Stomach (tissue), 9 donors: ENCODE results near the gene CACFD1. TPM values are rescaled to one million over a fixed set of nuclear protein-coding genes. Genes with fewer than 3 reads are reported as not detected.
A peak's percentile ranks its signal among the peaks of the same experiment; 100 is the strongest.

Experiments
- DNase-seq, 2 donors: peaks; one replicate each; pipeline versions ENCODE4 v3.0.0 to v3.0.0-alpha.2; 2013 to 2019
- H3K27ac ChIP-seq, 5 donors: fragments of 200-600 bp in 4 of 5; sonication (generic) in 4 of 5; one replicate each; pipeline ENCODE4 v1.5.1; 2013 to 2019; ENCODE audit warnings: mild to moderate bottlenecking in 1 of 5, moderate library complexity in 1 of 5
- H3K27me3 ChIP-seq, 3 donors: fragments of 200-600 bp; sonication (generic); one replicate each; pipeline ENCODE4 v1.5.1; 2017 to 2019; ENCODE audit warnings: mixed run types in 1 of 3
- H3K36me3 ChIP-seq, 4 donors: fragments of 200-600 bp; sonication (generic); 1 replicate in 3 of 4; 2 replicates in 1 of 4; pipeline ENCODE4 v1.5.1; 2016 to 2019
- H3K4me1 ChIP-seq, 4 donors: fragments of 200-600 bp; sonication (generic); one replicate each; pipeline ENCODE4 v1.5.1; 2016 to 2019
- H3K4me3 ChIP-seq, 4 donors: fragments of 200-600 bp; sonication (generic) in 3 of 4; one replicate each; pipeline ENCODE4 v1.5.1; 2016 to 2019; ENCODE audit warnings: mild to moderate bottlenecking in 1 of 4
- H3K9me3 ChIP-seq, 4 donors: fragments of 200-600 bp; sonication (generic); one replicate each; pipeline ENCODE4 v1.5.1; 2016 to 2019
- CTCF ChIP-seq, 7 experiments: fragments of 450-650 bp in 4 of 7; fragments of 200-600 bp in 3 of 7; sonication (generic) in 3 of 7; IDR thresholded peaks; one replicate each; pipeline ENCODE4 v1.5.1; 2016 to 2019; ENCODE audit warnings: antibody characterized with exemption in 7 of 7, control low read depth in 2 of 7, mild to moderate bottlenecking in 1 of 7
- EP300 ChIP-seq: sonication (generic); formaldehyde crosslinking; IDR thresholded peaks from one replicate; pipeline ENCODE4 v1.6.1; 2017; ENCODE audit warnings: antibody characterized with exemption
- POLR2A ChIP-seq, 4 donors: fragments of 450-650 bp; IDR thresholded peaks; one replicate each; pipeline ENCODE4 v1.6.1; 2016; ENCODE audit warnings: antibody characterized with exemption in 4 of 4, control low read depth in 2 of 4, mild to moderate bottlenecking in 1 of 4, moderate library complexity in 1 of 4
- POLR2AphosphoS5 ChIP-seq, 3 donors: sonication (generic); formaldehyde crosslinking; IDR thresholded peaks; one replicate each; pipeline ENCODE4 v1.6.1; 2016; ENCODE audit warnings: antibody characterized with exemption in 3 of 3
- WGBS, 5 donors: extraction: QIAGEN DNeasy Blood & Tissue Kit in 3 of 5; methylation state at CpG; one replicate each; pipeline versions ENCODE4 v1.1.5 to v1.1.7; 2013 to 2018; 5-methylcytosine and 5-hydroxymethylcytosine counted together
- intact Hi-C: fragments of 100-400 bp; cut with DNase I; formaldehyde crosslinking; loops from one replicate; pipeline ENCODE4 v1.15.1; 2023; ENCODE audit warnings: low total_unique reads
- polyA plus RNA-seq, 3 donors: library from polyadenylated mRNA; stranded (reverse); fragments of 200-250 nt; gene quantifications; one replicate each; pipeline ENCODE4 v1.2.3, GENCODE V29; 2013
- total RNA-seq, 5 donors: library from RNA; depleted of rRNA; stranded (reverse); fragments of >200 nt; gene quantifications; one replicate each; pipeline versions ENCODE4 v1.1.0 to v1.2.3, GENCODE V29; 2014 to 2016
- donor health status: healthy with polysubstance abuse.
- donor health status: Bipolar disorder and iron deficiency.
- donor health status: healthy.

Gene CACFD1
- total and polyA plus RNA-seq, 8 donors: 11.7 to 74.2 (median 22.5) TPM

- Histone ChIP-seq H3K27ac (peak overlapping the region; percentile 13 to 60 (median 52)), H3K9me3 (no peaks in the 10 kb centered on the region), H3K36me3 (peaks cover 5 to 49% (median 38%) of the 10 kb centered on the region in 4 donors), H3K27me3 (no peaks in the 10 kb centered on the region), H3K4me1 (peaks cover 25 to 40% (median 27%) of the 10 kb centered on the region in 4 donors), H3K4me3 (no peak overlapping the region)
- no peak for TF ChIP-seq POLR2AphosphoS5 (IDR thresholded peaks at IDR 0.05)
- no peak for TF ChIP-seq EP300
- no peak for TF ChIP-seq CTCF (IDR thresholded peaks at IDR 0.05)
- TF ChIP-seq POLR2A (IDR thresholded peaks at IDR 0.05): no peak
- DNase-seq: no peak
- intact Hi-C loops: no loop called here
- WGBS, 5 donors: 44 to 62% (median 48%) methylated on average over 7 of the region's 7 CpGs
Measured at GRCh38 chr9:133470988-133471387, 11.2 kb downstream of the CACFD1 start.

- peaks cover 25 to 42% (median 27%) of the 10 kb centered on the region in 4 donors for H3K4me1 ChIP-seq
- no peaks in the 10 kb centered on the region for H3K9me3 ChIP-seq
- peak; percentile 53 to 70 for DNase-seq
- TF ChIP-seq POLR2A (IDR thresholded peaks at IDR 0.05) (no peak), POLR2AphosphoS5 (IDR thresholded peaks at IDR 0.05) (peak in 2 of 3 donors; percentile 29 to 39)
- peak overlapping the region in 4 of 5 donors; percentile 13 to 60 (median 50) for H3K27ac ChIP-seq
- WGBS, 5 donors: 63 to 75% (median 66%) methylated on average over 23 to 27 of the region's 27 CpGs
- peaks cover 5 to 52% (median 35%) of the 10 kb centered on the region in 4 donors for H3K36me3 ChIP-seq
- H3K4me3 ChIP-seq: no peak overlapping the region
- no peaks in the 10 kb centered on the region for H3K27me3 ChIP-seq
- intact Hi-C loops: no loop called here
Measured at GRCh38 chr9:133471551-133472276, 11.9 kb downstream of the CACFD1 start.

GRCh38 chr9:133472277-133472645 lies 12.5 kb downstream of the CACFD1 start:
- Histone ChIP-seq H3K27me3 (no peaks in the 10 kb centered on the region), H3K36me3 (peaks cover 5 to 51% (median 31%) of the 10 kb centered on the region in 4 donors), H3K4me1 (peaks cover 25 to 40% (median 27%) of the 10 kb centered on the region in 4 donors), H3K4me3 (no peak overlapping the region), H3K9me3 (no peaks in the 10 kb centered on the region), H3K27ac (no peak overlapping the region)
- 79 to 84% (median 82%) methylated on average over 2 to 11 of the region's 11 CpGs for WGBS, 5 donors
- no peak for DNase-seq
- TF ChIP-seq EP300: no peak
- no peak for TF ChIP-seq CTCF (IDR thresholded peaks at IDR 0.05)
- no peak for TF ChIP-seq POLR2A (IDR thresholded peaks at IDR 0.05)
- no peak for TF ChIP-seq POLR2AphosphoS5 (IDR thresholded peaks at IDR 0.05)
- intact Hi-C loops: no loop called here

GRCh38 chr9:133472753-133473378 lies 13.1 kb downstream of the CACFD1 start:
- no peaks in the 10 kb centered on the region for H3K27me3 ChIP-seq

More at GRCh38 chr9:133472753-133473378, 13.1 kb downstream of the CACFD1 start:
- intact Hi-C loops: no loop called here
- Histone ChIP-seq H3K9me3 (no peaks in the 10 kb centered on the region), H3K27ac (no peak overlapping the region), H3K36me3 (peaks cover 5 to 44% (median 25%) of the 10 kb centered on the region in 4 donors), H3K4me1 (peaks cover 27 to 40% (median 28%) of the 10 kb centered on the region in 4 donors), H3K4me3 (no peak overlapping the region)
- TF ChIP-seq CTCF (IDR thresholded peaks at IDR 0.05): no peak
- no peak for TF ChIP-seq POLR2AphosphoS5 (IDR thresholded peaks at IDR 0.05)
- TF ChIP-seq POLR2A (IDR thresholded peaks at IDR 0.05): no peak
- DNase-seq: no peak
- 61 to 75% (median 68%) methylated on average over 8 to 19 of the region's 19 CpGs for WGBS, 5 donors
